HT1080 (cell line): ENCODE measurements around the gene XPOT. TPM values are rescaled to one million over a fixed set of nuclear protein-coding genes. Genes with fewer than 3 reads are reported as not detected.

Experiments used
- DNase-seq: peaks from one replicate; pipeline ENCODE4 v3.0.0-alpha.2; 2015; ENCODE audit warnings: low read depth
- total RNA-seq: library from RNA; depleted of rRNA; stranded (reverse); fragments of >200 nt; shearing (Covaris generic); gene quantifications from 2 replicates; pipeline ENCODE4 v1.2.3, GENCODE V29; 2014

Gene XPOT
- total RNA-seq, 1 experiment from 2014 or later: 93.3 TPM

- DNase-seq: no peak
Measured at GRCh38 chr12:64419696-64420095, 15.5 kb downstream of the XPOT start.

- no peak for DNase-seq
Measured at GRCh38 chr12:64427988-64428387, 23.8 kb downstream of the XPOT start.

GRCh38 chr12:64428956-64429355 is 24.8 kb downstream of the XPOT start:
- DNase-seq: no peak

GRCh38 chr12:64430886-64431285 is 26.7 kb downstream of the XPOT start:
- no peak for DNase-seq

GRCh38 chr12:64431791-64432190 is 27.6 kb downstream of the XPOT start:
- DNase-seq: no peak

- DNase-seq: no peak
Measured at GRCh38 chr12:64433915-64434314, 29.7 kb downstream of the XPOT start.

GRCh38 chr12:64440100-64440499 is 35.9 kb downstream of the XPOT start:
- DNase-seq: no peak

- DNase-seq: no peak
Measured at GRCh38 chr12:64445490-64445889, 41.3 kb downstream of the XPOT start.

- no peak for DNase-seq
Measured at GRCh38 chr12:64446295-64446694, 42.1 kb downstream of the XPOT start.

- peak; percentile 4 for DNase-seq
Measured at GRCh38 chr12:64450057-64450640, 46.0 kb downstream of the XPOT start.

GRCh38 chr12:64450711-64451486 is 46.7 kb downstream of the XPOT start:
- peak; percentile 7 for DNase-seq

- DNase-seq: peak; percentile 84
Measured at GRCh38 chr12:64451687-64452558, 47.7 kb downstream of the XPOT start, which contains the start of gene TBK1. TBK1 (plus strand) TSS chr12:64452120; CDS start chr12:64455871, 3,751 bp downstream.

- DNase-seq: peak; percentile 71
Measured at GRCh38 chr12:64452559-64453329, 48.6 kb downstream of the XPOT start.

GRCh38 chr12:64455506-64455905 is 51.3 kb downstream of the XPOT start:
- DNase-seq: no peak

- DNase-seq: no peak
Measured at GRCh38 chr12:64456119-64456518, 51.9 kb downstream of the XPOT start.

GRCh38 chr12:64457032-64457431 is 52.8 kb downstream of the XPOT start:
- no peak for DNase-seq

GRCh38 chr12:64457466-64457865 is 53.3 kb downstream of the XPOT start:
- no peak for DNase-seq

GRCh38 chr12:64457923-64458322 is 53.7 kb downstream of the XPOT start:
- DNase-seq: no peak

GRCh38 chr12:64459394-64459891 is 55.3 kb downstream of the XPOT start:
- DNase-seq: peak; percentile 2

- peak; percentile 49 for DNase-seq
Measured at GRCh38 chr12:64461634-64462414, 57.6 kb downstream of the XPOT start.
